ENCODE data around the gene TGFBR2. TPM values are rescaled to one million over a fixed set of nuclear protein-coding genes. Genes with fewer than 3 reads are reported as not detected.

The TGFBR2 gene
- total RNA-seq, 2 experiments from 2014 or later: 45.5 to 46.6 TPM

GRCh38 chr3:30675006-30675405 is 68.6 kb downstream of the TGFBR2 start:
- DNase-seq: no peak
- peak overlapping the region; percentile 59 for H3K27ac Mint-ChIP-seq
- H3K36me3 Mint-ChIP-seq (ENCODE audit: low read depth): peaks cover 90% of the 10 kb centered on the region
- intact Hi-C loops (cut with DNase I, micrococcal nuclease): no loop called here
- no peaks in the 10 kb centered on the region for H3K27me3 Mint-ChIP-seq
- peaks cover 93% of the 10 kb centered on the region for H3K4me1 Mint-ChIP-seq
- ChIA-PET POLR2A (no interaction called here), CTCF (no interaction called here)
- no peaks in the 10 kb centered on the region for H3K9me3 Mint-ChIP-seq (ENCODE audit: low read depth)
- ATAC-seq: no peak
- H3K4me3 Mint-ChIP-seq: peak overlapping the region; percentile 27

DNA sequence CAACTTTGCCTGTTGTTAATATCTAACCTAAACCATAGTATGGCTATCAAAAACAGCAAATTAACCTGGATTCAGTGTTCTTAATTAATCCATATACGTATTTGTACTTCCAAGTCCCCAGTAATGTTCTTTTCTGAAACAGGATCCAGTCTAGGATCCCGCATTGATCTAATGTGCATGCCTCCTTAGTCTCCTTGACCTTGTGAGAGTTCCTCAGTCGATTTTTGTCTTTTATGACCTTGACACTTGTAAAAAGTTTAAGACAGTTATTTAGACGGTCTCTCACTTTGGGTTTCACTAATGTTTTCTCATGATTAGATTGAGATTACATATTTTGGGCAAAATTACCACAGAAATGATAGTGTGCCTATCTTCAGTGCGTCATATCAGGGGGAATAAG is 69.4 kb downstream of the TGFBR2 start:
- H3K4me1 Mint-ChIP-seq: peaks cover 93% of the 10 kb centered on the region
- CTCF ChIA-PET: no interaction called here
- H3K27ac Mint-ChIP-seq: peak overlapping the region; percentile 59
- H3K27me3 Mint-ChIP-seq: no peaks in the 10 kb centered on the region
- intact Hi-C loops (cut with DNase I, micrococcal nuclease): no loop called here
- H3K36me3 Mint-ChIP-seq (ENCODE audit: low read depth): peaks cover 90% of the 10 kb centered on the region
- ATAC-seq: no peak
- H3K4me3 Mint-ChIP-seq: peak overlapping the region; percentile 29
- no peaks in the 10 kb centered on the region for H3K9me3 Mint-ChIP-seq (ENCODE audit: low read depth)
- no peak for DNase-seq
- POLR2A ChIA-PET: no interaction called here

- DNase-seq (no peak), ATAC-seq (peak; percentile 17)
- ChIA-PET CTCF (interaction anchor here (0.8 to 1.6 kb wide), 3 partner anchors 8 to 68 kb away, joined by 3 to 6 read pairs (median 3); no protein-coding TSS in a partner anchor), POLR2A (interaction anchor here (1.2 kb wide), 1 partner anchor 18 kb away, joined by 5 read pairs; no protein-coding TSS in a partner anchor)
- peaks cover 93% of the 10 kb centered on the region for H3K4me1 Mint-ChIP-seq
- intact Hi-C loops (cut with DNase I, micrococcal nuclease): no loop called here
- H3K27ac Mint-ChIP-seq: peak overlapping the region; percentile 72
- peak overlapping the region; percentile 14 for H3K4me3 Mint-ChIP-seq
- H3K9me3 Mint-ChIP-seq (ENCODE audit: low read depth): no peaks in the 10 kb centered on the region
- H3K36me3 Mint-ChIP-seq (ENCODE audit: low read depth): peaks cover 89% of the 10 kb centered on the region
- no peaks in the 10 kb centered on the region for H3K27me3 Mint-ChIP-seq
Observed at GRCh38 chr3:30676424-30677346, 70.3 kb downstream of the TGFBR2 start.

DNA sequence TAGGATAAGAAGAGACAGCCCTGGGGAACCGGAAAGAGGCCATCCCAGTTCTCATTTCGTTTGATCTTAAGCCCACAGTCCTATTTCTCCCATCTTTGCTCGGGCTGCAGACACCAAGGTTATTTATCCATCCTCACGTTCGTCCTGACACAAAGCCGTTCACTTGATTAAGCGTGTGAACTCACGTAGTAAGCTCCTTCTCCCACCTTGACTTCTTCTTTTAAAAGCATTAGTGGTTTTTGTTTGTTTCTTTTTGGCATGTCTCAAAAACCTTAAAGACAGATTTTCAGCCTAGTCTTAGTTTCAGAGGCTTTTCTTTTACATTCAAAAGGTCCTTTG is 70.9 kb downstream of the TGFBR2 start:
- ChIA-PET CTCF (interaction anchor here (0.8 to 1.6 kb wide), 3 partner anchors 8 to 68 kb away, joined by 3 to 6 read pairs (median 3); no protein-coding TSS in a partner anchor), POLR2A (interaction anchor here (0.5 to 1.2 kb wide), 2 partner anchors 19 to 53 kb away, joined by 5 to 8 read pairs; no protein-coding TSS in a partner anchor)
- H3K4me3 Mint-ChIP-seq: peak overlapping the region; percentile 14
- H3K4me1 Mint-ChIP-seq: peaks cover 94% of the 10 kb centered on the region
- peak overlapping the region; percentile 79 for H3K27ac Mint-ChIP-seq
- DNase-seq (no peak), ATAC-seq (no peak)
- H3K36me3 Mint-ChIP-seq (ENCODE audit: low read depth): peaks cover 87% of the 10 kb centered on the region
- no peaks in the 10 kb centered on the region for H3K27me3 Mint-ChIP-seq
- H3K9me3 Mint-ChIP-seq (ENCODE audit: low read depth): no peaks in the 10 kb centered on the region
- intact Hi-C loops (cut with DNase I, micrococcal nuclease): no loop called here

DNA sequence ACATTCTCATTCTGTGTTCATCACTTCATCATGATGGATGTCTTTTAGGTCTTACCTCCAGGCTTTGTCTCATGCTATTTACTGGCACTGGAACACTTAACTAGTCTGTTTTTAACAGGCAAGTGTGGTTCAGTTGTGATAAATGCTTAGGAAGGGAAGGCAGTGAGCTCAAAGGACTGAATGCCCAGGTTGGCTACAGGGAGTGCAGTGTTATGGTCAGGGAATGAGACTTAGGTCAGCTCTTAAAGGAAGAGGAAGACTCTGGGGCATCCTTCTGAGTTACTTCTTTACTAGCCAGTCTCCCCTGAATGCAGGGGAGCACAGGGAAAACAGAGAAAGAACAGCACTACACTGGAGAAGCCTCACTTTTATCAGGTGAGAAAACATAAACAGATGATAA is 72.6 kb downstream of the TGFBR2 start:
- intact Hi-C loops (cut with DNase I, micrococcal nuclease): no loop called here
- no peak for ATAC-seq
- Mint-ChIP-seq H3K27ac (peak overlapping the region; percentile 78), H3K9me3 (ENCODE audit: low read depth) (no peaks in the 10 kb centered on the region), H3K36me3 (ENCODE audit: low read depth) (peaks cover 84% of the 10 kb centered on the region), H3K27me3 (no peaks in the 10 kb centered on the region), H3K4me3 (no peak overlapping the region), H3K4me1 (peaks cover 94% of the 10 kb centered on the region)
- no peak for DNase-seq
- ChIA-PET POLR2A (interaction anchor here (0.6 to 1.4 kb wide), 3 partner anchors 48 to 413 kb away, joined by 3 to 6 read pairs (median 4); partner anchors contain the start of gene TGFBR2), CTCF (interaction anchor here (0.6 to 2.3 kb wide), 4 partner anchors 10 to 355 kb away, joined by 3 to 10 read pairs (median 3); no protein-coding TSS in a partner anchor)

DNA sequence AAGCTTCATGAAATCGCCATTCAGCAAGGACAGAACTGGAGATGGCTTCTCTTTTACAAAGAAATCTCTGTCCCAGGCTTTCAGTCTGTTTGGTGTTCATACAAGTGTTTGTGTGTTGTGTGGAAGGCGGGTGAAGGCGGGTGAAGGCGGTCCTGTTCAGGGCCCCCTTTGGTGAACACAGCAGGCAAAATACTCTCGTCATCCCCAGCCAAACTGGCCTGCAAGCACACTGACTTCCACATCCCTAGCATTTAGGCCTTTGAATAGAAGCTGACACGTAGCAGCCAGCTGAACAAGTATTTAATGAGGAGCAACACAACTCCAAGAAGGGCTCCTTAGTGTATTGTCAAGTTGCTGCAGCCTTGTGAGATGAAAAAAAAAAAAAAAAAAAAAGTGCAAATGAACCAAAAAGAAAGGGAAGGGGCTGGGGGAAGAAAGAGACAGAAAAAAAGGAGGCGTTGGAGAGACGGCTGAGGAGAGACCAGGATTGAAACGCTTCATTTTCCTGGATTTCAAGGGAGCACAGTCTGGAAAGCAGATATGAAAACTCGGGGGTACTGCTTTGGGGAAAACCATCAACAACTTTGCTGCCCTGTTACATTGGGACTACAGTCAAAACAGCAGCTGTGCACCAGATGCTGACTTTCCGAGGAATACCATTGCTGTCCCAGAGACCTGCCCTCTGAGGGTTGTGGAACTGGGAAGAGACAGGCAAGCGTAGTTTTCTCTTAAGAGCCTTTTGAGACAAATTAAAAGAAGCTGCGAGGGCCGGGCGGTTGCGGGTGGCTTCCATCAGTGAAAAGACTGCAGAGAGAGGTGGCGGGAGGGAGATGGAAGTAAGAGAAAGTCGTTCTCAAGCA is 74.6 kb downstream of the TGFBR2 start:
- peak overlapping the region; percentile 83 for H3K27ac Mint-ChIP-seq
- no peak for DNase-seq
- POLR2A ChIA-PET: no interaction called here
- no peaks in the 10 kb centered on the region for H3K9me3 Mint-ChIP-seq (ENCODE audit: low read depth)
- CTCF ChIA-PET: interaction anchor here (0.5 to 1.3 kb wide), 5 partner anchors 20 to 450 kb away, joined by 3 to 4 read pairs (median 3); no protein-coding TSS in a partner anchor
- peak overlapping the region; percentile 6 for H3K4me3 Mint-ChIP-seq
- intact Hi-C loops (cut with DNase I, micrococcal nuclease): loop anchor here in 1 of 2 experiments (5.0 kb wide), 1 partner anchor 179 kb away; no protein-coding TSS in a partner anchor
- H3K27me3 Mint-ChIP-seq: no peaks in the 10 kb centered on the region
- ATAC-seq: no peak
- H3K36me3 Mint-ChIP-seq (ENCODE audit: low read depth): peaks cover 79% of the 10 kb centered on the region
- H3K4me1 Mint-ChIP-seq: peaks cover 94% of the 10 kb centered on the region

DNA sequence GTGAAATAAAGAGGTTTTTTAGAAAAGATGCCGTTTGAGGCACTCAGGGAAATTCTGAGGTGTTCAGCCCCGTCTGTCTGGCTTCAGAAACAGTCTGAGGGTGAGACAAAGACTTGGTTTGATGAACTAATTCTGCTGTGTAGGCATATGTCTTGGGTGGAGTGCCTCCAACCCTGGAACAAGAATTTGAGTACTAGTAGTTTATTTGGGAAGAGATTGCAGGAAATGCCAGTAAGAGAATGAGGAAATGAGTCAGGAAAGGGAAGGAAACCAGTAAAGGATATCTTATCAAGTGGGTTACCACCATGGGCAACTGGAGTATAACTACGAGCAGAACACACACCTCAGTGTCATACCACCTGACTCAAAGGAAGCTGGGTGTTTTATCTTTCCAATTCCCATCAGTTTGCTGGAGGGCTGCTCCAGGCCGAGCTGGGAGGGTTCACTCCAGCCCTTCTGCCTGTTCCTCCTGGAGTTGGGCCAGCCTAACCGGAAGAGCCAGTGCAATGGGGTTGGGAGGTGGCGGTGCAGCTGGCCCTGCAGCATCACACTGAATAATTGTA is 75.3 kb downstream of the TGFBR2 start:
- Mint-ChIP-seq H3K27ac (peak overlapping the region; percentile 83), H3K9me3 (ENCODE audit: low read depth) (no peaks in the 10 kb centered on the region), H3K4me1 (peaks cover 95% of the 10 kb centered on the region), H3K27me3 (no peaks in the 10 kb centered on the region), H3K4me3 (peak overlapping the region; percentile 6), H3K36me3 (ENCODE audit: low read depth) (peaks cover 76% of the 10 kb centered on the region)
- peak; percentile 21 for ATAC-seq
- ChIA-PET POLR2A (interaction anchor here (1.3 kb wide), 1 partner anchor 24 kb away, joined by 4 read pairs; no protein-coding TSS in a partner anchor), CTCF (interaction anchor here (0.9 to 2.7 kb wide), 5 partner anchors 11 to 639 kb away, joined by 3 to 12 read pairs (median 4); no protein-coding TSS in a partner anchor)
- peak; percentile 40 for DNase-seq
- intact Hi-C loops (cut with DNase I, micrococcal nuclease): loop anchor here (1.0 to 5.0 kb wide), 2 partner anchors 20 to 179 kb away; no protein-coding TSS in a partner anchor

GRCh38 chr3:30682434-30683155 is 76.2 kb downstream of the TGFBR2 start:
- peak; percentile 59 for DNase-seq
- H3K4me1 Mint-ChIP-seq: peaks cover 94% of the 10 kb centered on the region
- no peaks in the 10 kb centered on the region for H3K9me3 Mint-ChIP-seq (ENCODE audit: low read depth)
- ChIA-PET CTCF (interaction anchor here (0.6 to 2.7 kb wide), 10 partner anchors 10 to 640 kb away, joined by 3 to 12 read pairs (median 3); no protein-coding TSS in a partner anchor), POLR2A (interaction anchor here (1.3 kb wide), 1 partner anchor 25 kb away, joined by 4 read pairs; no protein-coding TSS in a partner anchor)
- intact Hi-C loops (cut with DNase I, micrococcal nuclease): loop anchor here (1.0 to 5.0 kb wide), 2 partner anchors 21 to 180 kb away; no protein-coding TSS in a partner anchor
- peak overlapping the region; percentile 11 for H3K4me3 Mint-ChIP-seq
- no peaks in the 10 kb centered on the region for H3K27me3 Mint-ChIP-seq
- peaks cover 76% of the 10 kb centered on the region for H3K36me3 Mint-ChIP-seq (ENCODE audit: low read depth)
- peak overlapping the region; percentile 83 for H3K27ac Mint-ChIP-seq
- ATAC-seq: peak; percentile 75

DNA sequence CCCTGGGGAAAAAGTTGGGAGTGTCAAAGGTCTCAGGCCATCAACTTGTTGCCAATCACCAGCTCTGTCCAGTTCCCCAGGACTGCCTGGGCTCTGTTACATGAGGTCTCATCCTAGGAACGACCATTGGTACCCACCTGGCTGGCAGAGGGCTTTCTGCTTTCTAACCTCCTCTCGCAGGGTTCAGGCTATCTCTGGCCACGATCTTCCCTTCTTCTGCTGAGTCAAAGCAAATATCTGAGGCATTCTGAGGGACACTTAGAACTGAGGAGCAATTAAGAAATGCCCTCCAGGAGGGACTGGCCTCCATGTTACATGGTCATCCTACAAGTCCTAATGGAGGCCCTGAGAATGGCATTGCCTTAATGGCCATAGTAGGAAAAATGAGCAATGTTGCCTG is 77.4 kb downstream of the TGFBR2 start:
- ATAC-seq (no peak), DNase-seq (no peak)
- ChIA-PET CTCF (interaction anchor here (1.2 to 2.9 kb wide), 3 partner anchors 9 to 641 kb away, joined by 3 to 12 read pairs (median 11); no protein-coding TSS in a partner anchor), POLR2A (interaction anchor here (0.6 kb wide), 1 partner anchor 41 kb away, joined by 3 read pairs; no protein-coding TSS in a partner anchor)
- intact Hi-C loops (cut with DNase I, micrococcal nuclease): loop anchor here in 1 of 2 experiments (5.0 kb wide), 1 partner anchor 181 kb away; no protein-coding TSS in a partner anchor
- no peak overlapping the region for H3K4me3 Mint-ChIP-seq
- peak overlapping the region; percentile 93 for H3K27ac Mint-ChIP-seq
- peaks cover 79% of the 10 kb centered on the region for H3K36me3 Mint-ChIP-seq (ENCODE audit: low read depth)
- no peaks in the 10 kb centered on the region for H3K27me3 Mint-ChIP-seq
- H3K9me3 Mint-ChIP-seq (ENCODE audit: low read depth): no peaks in the 10 kb centered on the region
- H3K4me1 Mint-ChIP-seq: peaks cover 97% of the 10 kb centered on the region

DNA sequence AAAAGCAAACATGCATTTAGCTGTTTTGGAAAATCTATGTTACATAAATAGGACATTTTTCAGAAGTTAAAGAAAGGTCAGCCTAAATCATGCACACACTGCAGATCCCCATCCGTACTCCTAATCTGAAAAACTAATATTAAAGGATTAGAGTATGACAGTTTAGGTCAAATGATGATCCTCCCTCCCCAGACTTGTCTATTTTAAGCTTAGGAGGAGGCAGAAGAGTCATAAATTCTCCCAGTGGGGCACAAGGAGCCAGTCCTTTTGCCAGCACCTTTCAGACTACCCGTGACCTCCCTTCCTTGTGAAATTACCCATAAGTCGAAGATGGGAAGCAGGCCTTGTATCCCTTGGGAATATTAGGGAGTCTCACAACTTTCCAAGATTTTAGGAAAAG is 78.0 kb downstream of the TGFBR2 start:
- intact Hi-C loops (cut with DNase I, micrococcal nuclease): loop anchor here in 1 of 2 experiments (5.0 kb wide), 1 partner anchor 182 kb away; no protein-coding TSS in a partner anchor
- Mint-ChIP-seq H3K4me1 (peaks cover 97% of the 10 kb centered on the region), H3K36me3 (ENCODE audit: low read depth) (peaks cover 79% of the 10 kb centered on the region), H3K27me3 (no peaks in the 10 kb centered on the region), H3K9me3 (ENCODE audit: low read depth) (no peaks in the 10 kb centered on the region), H3K4me3 (no peak overlapping the region), H3K27ac (peak overlapping the region; percentile 93)
- no peak for DNase-seq
- POLR2A ChIA-PET: interaction anchor here (0.6 to 1.6 kb wide), 3 partner anchors 26 to 78 kb away, joined by 3 to 5 read pairs (median 3); partner anchors contain the start of gene TGFBR2
- CTCF ChIA-PET: interaction anchor here (0.7 to 2.9 kb wide), 5 partner anchors 9 to 642 kb away, joined by 3 to 13 read pairs (median 3); no protein-coding TSS in a partner anchor
- ATAC-seq: no peak

Measured in activated CD4-positive, alpha-beta T cell treated with anti-CD3 and anti-CD28 coated beads for 36 hours (primary cell).